MM.1S (cell line): ENCODE data around the gene TRIM15.

Experiments
- EZH2 ChIP-seq: fragments of 300-600 bp; sonication (generic); optimal IDR thresholded peaks from 2 replicates; pipeline ENCODE3; 2017; ENCODE audit warnings: low read depth, mild to moderate bottlenecking, antibody characterized with exemption, low read length, mixed read lengths
- EZH2phosphoT487 ChIP-seq: fragments of 300-600 bp; sonication (generic); IDR thresholded peaks from 2 replicates; pipeline ENCODE4 v1.6.1; 2018; ENCODE audit warnings: antibody characterized with exemption, low read length
- TF ChIP-seq, protein P1 (sequence below): fragments of 300-600 bp; sonication (generic); IDR thresholded peaks from 2 replicates; pipeline ENCODE4 v1.5.1; 2016; ENCODE audit warnings: antibody characterized with exemption, low read length, mixed read lengths

DNA sequence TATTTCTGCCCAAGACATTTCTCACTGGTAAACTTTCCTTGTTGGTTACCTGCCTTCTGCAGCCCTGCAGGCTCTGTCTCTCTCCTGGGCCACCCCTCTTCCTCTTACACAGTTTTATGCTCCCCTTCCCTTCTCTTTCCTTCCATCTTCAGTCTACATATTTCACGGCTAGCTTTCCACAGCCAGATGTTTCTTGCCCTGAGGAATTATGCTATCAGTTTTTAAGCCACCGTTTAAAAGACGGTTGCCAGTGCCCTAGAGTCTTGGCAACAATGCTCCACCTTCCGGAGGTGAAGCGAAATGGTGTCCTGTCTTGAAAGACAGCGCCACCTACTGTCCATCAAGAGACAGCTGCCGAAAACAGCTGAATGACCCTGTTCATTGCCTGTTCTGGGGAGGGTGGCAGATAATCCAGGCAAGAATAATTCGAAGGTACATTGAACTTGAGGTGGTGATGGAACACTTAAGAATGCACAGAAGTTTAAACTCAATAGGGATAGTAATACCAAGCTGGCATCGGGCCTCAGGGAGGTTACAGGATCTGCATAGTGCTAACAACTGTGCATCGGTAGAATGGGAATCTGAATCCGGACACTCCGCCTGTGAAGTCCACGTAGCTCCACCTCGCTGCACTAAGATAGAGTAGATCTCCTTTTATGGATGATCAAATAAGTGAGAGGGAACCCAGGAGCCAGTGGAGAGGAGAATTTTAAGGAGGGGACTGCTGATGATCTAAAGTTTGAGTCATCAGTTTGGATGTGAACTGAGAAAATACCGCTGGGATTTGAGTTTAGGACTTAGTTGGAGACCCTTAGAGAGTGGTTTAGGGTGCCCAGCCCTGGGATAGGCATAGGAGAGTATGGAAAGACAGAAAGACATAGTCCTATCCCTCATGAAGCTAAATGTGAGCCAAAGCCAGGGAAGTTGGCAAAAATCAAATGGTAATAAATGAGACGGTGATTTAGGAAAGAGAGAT lies 32.2 kb upstream of the TRIM15 start:
- TF ChIP-seq EZH2phosphoT487: no peak
- TF ChIP-seq, protein P1, sequence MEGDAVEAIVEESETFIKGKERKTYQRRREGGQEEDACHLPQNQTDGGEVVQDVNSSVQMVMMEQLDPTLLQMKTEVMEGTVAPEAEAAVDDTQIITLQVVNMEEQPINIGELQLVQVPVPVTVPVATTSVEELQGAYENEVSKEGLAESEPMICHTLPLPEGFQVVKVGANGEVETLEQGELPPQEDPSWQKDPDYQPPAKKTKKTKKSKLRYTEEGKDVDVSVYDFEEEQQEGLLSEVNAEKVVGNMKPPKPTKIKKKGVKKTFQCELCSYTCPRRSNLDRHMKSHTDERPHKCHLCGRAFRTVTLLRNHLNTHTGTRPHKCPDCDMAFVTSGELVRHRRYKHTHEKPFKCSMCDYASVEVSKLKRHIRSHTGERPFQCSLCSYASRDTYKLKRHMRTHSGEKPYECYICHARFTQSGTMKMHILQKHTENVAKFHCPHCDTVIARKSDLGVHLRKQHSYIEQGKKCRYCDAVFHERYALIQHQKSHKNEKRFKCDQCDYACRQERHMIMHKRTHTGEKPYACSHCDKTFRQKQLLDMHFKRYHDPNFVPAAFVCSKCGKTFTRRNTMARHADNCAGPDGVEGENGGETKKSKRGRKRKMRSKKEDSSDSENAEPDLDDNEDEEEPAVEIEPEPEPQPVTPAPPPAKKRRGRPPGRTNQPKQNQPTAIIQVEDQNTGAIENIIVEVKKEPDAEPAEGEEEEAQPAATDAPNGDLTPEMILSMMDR: peak; percentile 100
- no peak for TF ChIP-seq EZH2
